Pancreas (tissue), 10 donors: ENCODE data around the gene TLE5. TPM values are rescaled to one million over a fixed set of nuclear protein-coding genes. Genes with fewer than 3 reads are reported as not detected.
"Not testable (repeated sequence)": the region's sequence is repeated elsewhere in the genome, so short reads cannot be mapped to it uniquely, and the experiment has no call there.

Experiments used
- ATAC-seq, 4 donors: fragments of 200-7000 bp; cut with Tn5 transposase; one replicate each; pipeline versions ENCODE4 v1.8.0 to v1.9.1; 2020; ENCODE audit warnings: mild to moderate bottlenecking in 4 of 4, moderate library complexity in 4 of 4
- DNase-seq, 6 donors: peaks; one replicate each; pipeline ENCODE4 v3.0.0-alpha.2; 2020
- FAIRE-seq: peaks from 2 replicates; lab custom pipeline; 2012; peaks lifted over from hg19 to GRCh38; lab: Jason Lieb, UNC
- H3K27ac ChIP-seq, 4 donors: fragments of 200-600 bp; sonication (generic); 1 replicate in 3 of 4; 2 replicates in 1 of 4; pipeline versions ENCODE4 v1.5.0 to v1.8.0; 2020
- H3K27me3 ChIP-seq, 4 donors: fragments of 200-600 bp; one replicate each; pipeline ENCODE4 v1.8.0; 2021
- H3K36me3 ChIP-seq, 3 donors: fragments of 200-600 bp; sonication (generic) in 1 of 3; one replicate each; pipeline versions ENCODE4 v1.5.0 to v1.8.0; 2020 to 2021
- H3K4me1 ChIP-seq, 3 donors: fragments of 200-600 bp; one replicate each; pipeline ENCODE4 v1.8.0; 2021
- H3K4me3 ChIP-seq, 4 donors: fragments of 200-600 bp; sonication (generic) in 2 of 4; one replicate each; pipeline versions ENCODE4 v1.5.0 to v1.8.0; 2020 to 2021
- H3K9me3 ChIP-seq, 4 donors: fragments of 200-600 bp; one replicate each; pipeline ENCODE4 v1.8.0; 2021
- CTCF ChIP-seq, 4 donors: fragments of 200-600 bp; sonication (generic) in 3 of 4; IDR thresholded peaks; one replicate each; pipeline versions ENCODE4 v1.5.0 to v1.8.0; 2021; ENCODE audit warnings: antibody characterized with exemption in 4 of 4
- WGBS, 2 donors: extraction: QIAGEN DNeasy Blood & Tissue Kit; methylation state at CpG; one replicate each; pipeline ENCODE4 v1.1.7; 2013; 5-methylcytosine and 5-hydroxymethylcytosine counted together
- intact Hi-C, 3 donors: fragments of 100-400 bp; cut with DNase I; formaldehyde crosslinking; loops; one replicate each; pipeline versions ENCODE4 v1.11.1 to v1.14.2; 2022
- polyA plus RNA-seq, 2 donors: library from polyadenylated mRNA; stranded (reverse); fragments of 200-250 nt; gene quantifications; one replicate each; pipeline ENCODE4 v1.2.3, GENCODE V29; 2013
- total RNA-seq, 6 donors: library from RNA; stranded (reverse); fragmentation: NEBNext Ultra II Directional in 4 of 6; extraction: Animal tissue kit (Norgen Biotek cat#: 25700) in 4 of 6; gene quantifications; one replicate each; pipeline versions ENCODE4 v1.2.1 to v1.2.4, GENCODE V29; 2021 to 2023
- donor health status: healthy with polysubstance abuse.
- donor health status: DM: no; HTN: no; CAD: no; lungs with moderate emphysema.
- donor health status: DM: no; HTN: no; CAD: no.
- donor health status: control.
- donor health status: control.
- donor health status: Bipolar disorder and iron deficiency.
- donor health status: DM: yes; HTN: yes; CAD: no.
- donor health status: DM: no; HTN: no; CAD: no.
- donor health status: DM: no; HTN: no; CAD: no.
- donor health status: DM: yes; HTN: yes; CAD: no.

Gene TLE5
- total and polyA plus RNA-seq, 8 donors = 165 to 573 (median 229) TPM

- 41 to 53% methylated on average over 29 to 39 of the region's 40 CpGs for WGBS, 2 donors
- Histone ChIP-seq H3K27ac (no peak overlapping the region), H3K27me3 (no peaks in the 10 kb centered on the region), H3K4me3 (no peak overlapping the region), H3K36me3 (no peaks in the 10 kb centered on the region), H3K4me1 (no peaks in the 10 kb centered on the region), H3K9me3 (no peaks in the 10 kb centered on the region)
- ATAC-seq (no peak), DNase-seq (no peak), FAIRE-seq (no peak)
- no peak for TF ChIP-seq CTCF (IDR thresholded peaks at IDR 0.05)
- intact Hi-C loops = no loop called here
These were observed 20.3 kb downstream of the TLE5 start for GRCh38 chr19:3041761-3042620.

- intact Hi-C loops = no loop called here
- Histone ChIP-seq H3K4me1 (peaks cover 0 to 4% (median 0%) of the 10 kb centered on the region in 3 donors), H3K9me3 (no peaks in the 10 kb centered on the region), H3K27ac (no peak overlapping the region), H3K4me3 (no peak overlapping the region), H3K36me3 (no peaks in the 10 kb centered on the region), H3K27me3 (no peaks in the 10 kb centered on the region)
- FAIRE-seq (no peak), ATAC-seq (no peak), DNase-seq (no peak)
- 74 to 88% methylated on average over 12 of the region's 12 CpGs for WGBS, 2 donors
- TF ChIP-seq CTCF (IDR thresholded peaks at IDR 0.05) = no peak
These were observed 21.0 kb downstream of the TLE5 start for GRCh38 chr19:3041327-3041726.

- no peak overlapping the region for H3K4me3 ChIP-seq
- no peaks in the 10 kb centered on the region for H3K9me3 ChIP-seq
- no peak overlapping the region for H3K27ac ChIP-seq
- 44 to 48% methylated on average over 17 of the region's 17 CpGs for WGBS, 2 donors
- no peaks in the 10 kb centered on the region for H3K27me3 ChIP-seq
- FAIRE-seq = no peak
- H3K4me1 ChIP-seq = peaks cover 0 to 6% (median 0%) of the 10 kb centered on the region in 3 donors
- no peaks in the 10 kb centered on the region for H3K36me3 ChIP-seq
- peak in 1 of 4 donors; percentile 14 for TF ChIP-seq CTCF (IDR thresholded peaks at IDR 0.05)
- ATAC-seq = no peak
- peak in 4 of 6 donors; percentile 48 to 75 (median 60) for DNase-seq
- intact Hi-C loops = no loop called here
These were observed 22.6 kb downstream of the TLE5 start for GRCh38 chr19:3039641-3040077.

GRCh38 chr19:3039125-3039524 lies 23.2 kb downstream of the TLE5 start:
- no peak for FAIRE-seq
- no peak for TF ChIP-seq CTCF (IDR thresholded peaks at IDR 0.05)
- H3K4me3 ChIP-seq = no peak overlapping the region
- 75 to 83% methylated on average over 5 of the region's 5 CpGs for WGBS, 2 donors
- H3K9me3 ChIP-seq = no peaks in the 10 kb centered on the region
- H3K36me3 ChIP-seq = no peaks in the 10 kb centered on the region
- ATAC-seq = no peak
- DNase-seq = no peak
- H3K27ac ChIP-seq = no peak overlapping the region
- intact Hi-C loops = no loop called here
- peaks cover 0 to 8% (median 0%) of the 10 kb centered on the region in 3 donors for H3K4me1 ChIP-seq
- no peaks in the 10 kb centered on the region for H3K27me3 ChIP-seq

- TF ChIP-seq CTCF (IDR thresholded peaks at IDR 0.05) = no peak
- Histone ChIP-seq H3K36me3 (no peaks in the 10 kb centered on the region), H3K4me3 (no peak overlapping the region), H3K27ac (no peak overlapping the region), H3K9me3 (no peaks in the 10 kb centered on the region), H3K27me3 (no peaks in the 10 kb centered on the region), H3K4me1 (peaks cover 0 to 8% (median 0%) of the 10 kb centered on the region in 3 donors)
- FAIRE-seq (no peak), ATAC-seq (no peak), DNase-seq (no peak)
- WGBS, 2 donors = 65 to 71% methylated on average over 5 of the region's 5 CpGs
- intact Hi-C loops = no loop called here
These were observed 24.1 kb downstream of the TLE5 start for GRCh38 chr19:3038214-3038613.

- intact Hi-C loops, FAIRE-seq: not testable (repeated sequence)
These were observed 25.2 kb downstream of the TLE5 start for GRCh38 chr19:3036977-3037544.

More at GRCh38 chr19:3036977-3037544, 25.2 kb downstream of the TLE5 start:
- peak overlapping the region; percentile 53 to 90 (median 80) for H3K27ac ChIP-seq
- DNase-seq, H3K36me3 ChIP-seq, H3K4me1 ChIP-seq, ATAC-seq, H3K9me3 ChIP-seq, H3K4me3 ChIP-seq, H3K27me3 ChIP-seq: not testable (repeated sequence)
- WGBS, 2 donors = 75 to 82% methylated on average over 14 of the region's 14 CpGs
